ENCODE results near the gene LZTS2.

Gene LZTS2

GRCh38 chr10:101014966-101015581, 15.5 kb downstream of the LZTS2 start:
- DNase-seq = no peak

DNA sequence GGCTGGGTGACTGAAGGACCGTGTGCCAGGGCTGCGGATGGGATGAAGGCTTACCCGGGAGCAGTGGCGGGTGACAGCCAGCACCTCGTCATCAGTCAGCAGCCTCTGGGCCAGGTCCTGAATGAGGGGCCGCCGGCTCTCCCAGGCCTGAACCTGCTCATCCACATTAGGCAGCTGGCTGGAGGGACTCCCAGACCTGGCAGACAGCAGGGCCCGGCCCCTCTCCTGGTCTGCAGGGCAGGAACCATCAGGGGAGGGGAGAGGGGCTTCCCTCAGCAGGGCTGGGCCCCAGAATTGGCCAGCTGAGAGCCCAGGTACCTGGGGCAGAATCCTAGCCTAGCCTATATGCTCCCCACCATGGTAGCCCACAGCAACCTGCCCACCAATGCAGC, 16.0 kb downstream of the LZTS2 start:
- no peak for DNase-seq

DNA sequence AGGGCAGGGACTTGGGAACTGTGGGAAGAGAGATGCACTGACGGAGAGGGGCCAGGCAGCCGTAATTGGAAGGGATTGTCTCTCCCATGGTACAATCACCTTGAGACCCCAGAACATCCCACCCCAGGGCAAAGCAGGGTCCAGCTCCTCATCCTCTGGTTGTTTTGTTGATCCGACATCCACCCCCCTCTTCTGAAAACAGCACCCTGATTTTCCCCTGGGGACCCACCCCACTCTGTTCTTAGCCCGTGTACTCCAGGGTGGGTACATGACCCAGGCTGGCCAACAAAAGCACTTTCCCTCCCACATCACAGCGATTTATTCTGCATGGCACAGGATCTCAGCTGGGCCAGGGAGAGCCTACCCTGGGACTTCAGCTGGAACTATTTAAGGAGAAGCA, 17.2 kb downstream of the LZTS2 start:
- DNase-seq = no peak

GRCh38 chr10:101018118-101018599, 18.6 kb downstream of the LZTS2 start:
- DNase-seq = no peak

DNA sequence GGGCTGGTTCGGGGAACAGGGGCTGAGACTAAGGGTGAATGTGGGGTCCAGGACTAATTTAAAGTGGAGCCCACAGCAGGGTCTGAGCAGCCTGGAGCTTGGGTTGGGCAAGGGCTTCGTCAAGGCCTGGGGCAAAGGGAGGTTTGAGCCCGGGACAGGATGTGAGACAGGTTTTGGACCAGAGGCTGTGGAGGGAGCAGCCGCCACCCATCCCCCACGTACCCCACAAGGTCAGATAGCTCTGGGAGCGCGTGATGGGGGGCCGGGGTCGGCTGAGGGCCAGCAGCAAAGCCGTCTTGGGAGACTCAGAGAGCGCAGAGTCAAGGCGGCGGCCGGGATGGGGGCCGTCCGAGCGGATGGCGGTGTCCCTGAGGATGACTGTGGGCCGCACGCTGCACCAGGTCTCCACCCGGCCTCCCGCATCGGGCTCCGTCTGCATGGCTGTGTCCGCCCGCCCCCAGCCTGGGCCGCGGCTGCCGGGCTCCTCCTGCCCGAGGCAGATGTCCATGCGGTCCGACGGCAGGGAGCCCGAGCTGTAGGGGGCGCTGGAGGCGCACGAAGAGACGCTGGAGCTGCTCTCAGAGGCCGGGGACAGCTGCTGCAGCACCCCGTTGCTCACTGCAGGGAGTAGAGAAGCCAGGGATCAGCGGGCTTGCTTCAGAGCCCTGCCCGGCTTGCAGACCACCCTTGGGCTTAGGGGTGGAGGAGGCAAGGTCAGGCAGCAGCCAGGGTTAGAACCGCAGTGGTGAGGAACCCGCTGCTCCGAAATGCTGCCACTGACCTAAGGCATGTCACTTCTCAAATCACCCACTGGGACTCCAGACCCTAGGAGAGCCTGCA, 19.2 kb downstream of the LZTS2 start:
- peak; percentile 56 for DNase-seq

DNA sequence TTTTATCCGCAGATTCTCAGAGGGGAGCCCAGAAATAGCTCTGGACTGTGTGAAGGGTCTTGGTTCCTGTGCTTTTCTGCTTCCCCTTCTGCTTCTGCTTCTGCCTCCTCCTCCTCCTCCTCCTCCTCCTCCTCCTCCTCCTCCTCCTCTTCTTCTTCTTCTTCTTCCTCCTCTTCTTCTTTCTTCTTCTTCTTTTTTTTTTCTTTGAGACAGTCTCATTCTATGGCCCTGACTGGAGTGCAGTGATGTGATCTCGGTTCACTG, 19.8 kb downstream of the LZTS2 start:
- no peak for DNase-seq

GRCh38 chr10:101020427-101021075, 20.9 kb downstream of the LZTS2 start:
- DNase-seq = no peak

GRCh38 chr10:101021239-101021638, 21.6 kb downstream of the LZTS2 start:
- DNase-seq = no peak

DNA sequence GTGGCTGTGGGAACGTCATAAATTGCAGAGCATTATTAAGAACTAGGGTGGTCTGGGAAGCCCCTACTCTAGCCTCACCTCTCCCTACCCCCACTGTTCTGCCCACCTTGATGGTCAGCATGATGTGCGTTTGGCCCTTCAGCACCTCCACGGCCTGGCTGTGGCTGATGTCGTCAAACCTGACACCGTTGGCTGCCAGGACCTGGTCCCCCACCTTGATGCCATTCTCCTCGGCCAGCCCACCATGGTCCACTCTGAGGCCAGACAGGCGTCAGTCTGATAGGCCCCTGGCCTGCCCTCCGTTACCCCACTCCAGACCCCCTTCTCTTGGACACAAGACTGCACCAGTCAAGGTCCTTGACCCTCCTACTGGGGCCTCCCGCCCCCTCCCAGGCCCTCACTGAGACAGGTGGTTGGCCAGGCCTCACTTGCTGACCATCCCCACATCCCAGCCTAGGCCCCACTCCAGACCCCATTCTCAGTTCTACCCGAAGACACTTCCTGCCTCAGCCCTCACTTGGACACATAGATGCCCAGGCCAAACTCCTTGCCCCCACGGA, 22.2 kb downstream of the LZTS2 start:
- no peak for DNase-seq

- DNase-seq = no peak
Observed at GRCh38 chr10:101022967-101023705, 23.5 kb downstream of the LZTS2 start.

GRCh38 chr10:101027106-101027720, 27.6 kb downstream of the LZTS2 start:
- no peak for DNase-seq

DNA sequence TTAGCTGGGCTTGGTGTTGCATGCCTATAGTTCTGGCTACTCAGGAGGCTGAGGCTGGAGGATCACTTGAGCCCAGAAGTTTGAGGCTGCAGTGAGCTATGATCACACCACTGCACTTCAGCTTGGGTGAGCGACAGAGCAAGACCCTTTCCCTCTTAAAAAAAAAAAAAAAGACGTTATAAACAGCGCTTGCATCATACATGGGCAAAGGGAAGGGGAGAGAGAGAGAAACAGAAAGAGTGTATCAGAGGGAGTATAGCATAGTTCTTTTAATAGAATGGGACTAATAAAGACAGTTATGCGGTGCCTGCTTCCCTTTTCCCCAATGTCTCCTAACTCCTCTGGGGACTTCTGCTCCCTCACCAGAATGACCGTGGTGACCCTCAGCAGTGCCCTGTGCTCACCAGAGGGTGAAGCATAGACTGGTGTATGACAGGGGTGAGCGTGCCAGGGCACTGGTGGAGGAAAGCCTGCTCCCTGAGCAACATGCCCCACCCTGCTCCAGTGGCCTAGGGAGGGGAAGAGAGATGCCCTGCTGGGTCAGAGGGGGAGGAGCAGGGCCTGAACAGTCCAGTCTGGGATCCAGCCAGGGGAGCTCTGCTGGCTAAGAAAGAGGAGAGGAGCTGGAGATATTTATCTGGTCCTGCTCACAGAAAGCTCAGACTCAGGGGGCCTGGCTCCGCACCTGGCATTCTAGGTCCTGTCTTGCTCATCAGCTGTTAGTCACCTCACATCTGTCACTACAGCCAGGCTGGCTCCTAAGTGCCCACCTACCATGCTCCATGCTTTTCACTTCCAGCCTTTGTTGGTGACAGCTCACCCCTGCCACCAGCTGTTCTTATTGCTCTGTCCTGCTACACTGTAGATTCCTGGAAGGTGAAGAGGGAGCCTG, 29.1 kb downstream of the LZTS2 start:
- DNase-seq = no peak

DNA sequence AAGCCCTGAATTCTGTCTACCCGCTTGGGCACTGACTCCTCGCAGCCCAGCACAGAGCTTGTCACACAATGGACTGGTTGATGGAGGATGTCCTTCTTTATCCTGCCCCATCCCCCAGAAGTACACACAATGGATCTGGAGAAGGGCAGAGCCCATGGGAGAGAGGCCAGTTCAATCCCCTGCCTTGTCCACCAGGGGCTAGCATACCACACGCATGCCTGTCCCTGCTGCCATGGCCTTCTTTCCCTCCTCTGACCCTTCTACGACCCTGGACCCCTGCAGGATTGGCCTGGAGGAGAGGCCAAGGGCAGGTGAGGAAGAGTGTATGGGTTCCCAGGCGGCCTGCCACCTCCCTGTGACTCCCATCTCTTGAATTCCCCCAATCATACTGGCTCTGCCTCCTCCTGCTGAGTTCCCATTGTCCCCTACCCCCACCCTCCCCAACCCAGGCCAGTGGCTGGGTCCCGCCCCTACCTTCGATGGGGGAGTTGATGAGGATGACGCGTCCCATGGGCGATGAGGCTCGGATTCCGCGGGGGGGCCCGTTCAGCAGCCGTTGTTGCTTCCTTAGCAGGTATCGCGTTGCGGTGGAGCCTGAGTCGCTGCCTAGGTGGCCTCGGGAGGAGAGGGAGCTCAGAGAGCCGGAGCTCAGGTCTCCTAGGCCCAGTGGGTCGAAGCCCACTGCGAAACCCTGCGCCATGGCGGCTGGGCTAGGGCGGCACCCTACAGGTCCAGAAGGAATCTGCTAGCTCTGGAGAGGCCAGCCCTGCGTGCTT, 30.1 kb downstream of the LZTS2 start:
- DNase-seq = no peak

DNA sequence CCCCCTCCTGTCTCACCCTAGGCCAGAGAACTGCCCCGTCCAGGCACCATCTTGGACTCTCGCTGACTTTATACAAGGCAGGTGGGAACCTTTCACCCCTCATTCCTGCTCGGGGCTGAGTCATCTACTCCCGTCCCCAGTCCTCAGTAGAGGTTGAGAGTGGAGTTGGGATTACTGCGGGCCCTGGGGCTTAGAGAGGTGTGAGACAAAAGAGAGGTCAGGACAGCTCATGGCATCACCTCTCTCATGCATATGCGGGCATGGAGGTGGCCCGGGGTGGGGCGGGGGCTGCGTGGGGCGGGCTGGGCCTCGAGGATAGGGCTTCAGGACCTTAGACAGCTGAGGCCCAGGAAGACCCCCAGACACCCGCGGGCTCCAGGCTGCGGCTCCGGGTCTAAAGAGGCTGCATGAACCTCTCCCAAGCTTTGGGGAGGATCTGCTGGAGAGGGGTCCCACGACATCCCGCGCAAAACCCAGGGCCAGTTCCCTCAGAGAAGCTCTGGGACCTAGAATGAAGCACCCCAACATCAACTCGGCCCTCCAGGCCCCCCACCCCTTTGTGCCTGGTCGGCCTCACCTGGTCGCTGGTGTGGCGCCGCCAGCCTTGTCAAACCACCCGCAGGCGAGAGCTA, 31.0 kb downstream of the LZTS2 start:
- DNase-seq = no peak

GRCh38 chr10:101031128-101031795, 31.7 kb downstream of the LZTS2 start, which contains the start of the genes PDZD7 and SFXN3:
Gene PDZD7, minus strand, starts transcription at chr10:101031129. Its CDS starts 910 bp downstream, at chr10:101030219.
Gene SFXN3, plus strand, starts transcription at chr10:101031234. Its CDS starts 3,461 bp downstream, at chr10:101034695.
- peak; percentile 95 for DNase-seq

DNA sequence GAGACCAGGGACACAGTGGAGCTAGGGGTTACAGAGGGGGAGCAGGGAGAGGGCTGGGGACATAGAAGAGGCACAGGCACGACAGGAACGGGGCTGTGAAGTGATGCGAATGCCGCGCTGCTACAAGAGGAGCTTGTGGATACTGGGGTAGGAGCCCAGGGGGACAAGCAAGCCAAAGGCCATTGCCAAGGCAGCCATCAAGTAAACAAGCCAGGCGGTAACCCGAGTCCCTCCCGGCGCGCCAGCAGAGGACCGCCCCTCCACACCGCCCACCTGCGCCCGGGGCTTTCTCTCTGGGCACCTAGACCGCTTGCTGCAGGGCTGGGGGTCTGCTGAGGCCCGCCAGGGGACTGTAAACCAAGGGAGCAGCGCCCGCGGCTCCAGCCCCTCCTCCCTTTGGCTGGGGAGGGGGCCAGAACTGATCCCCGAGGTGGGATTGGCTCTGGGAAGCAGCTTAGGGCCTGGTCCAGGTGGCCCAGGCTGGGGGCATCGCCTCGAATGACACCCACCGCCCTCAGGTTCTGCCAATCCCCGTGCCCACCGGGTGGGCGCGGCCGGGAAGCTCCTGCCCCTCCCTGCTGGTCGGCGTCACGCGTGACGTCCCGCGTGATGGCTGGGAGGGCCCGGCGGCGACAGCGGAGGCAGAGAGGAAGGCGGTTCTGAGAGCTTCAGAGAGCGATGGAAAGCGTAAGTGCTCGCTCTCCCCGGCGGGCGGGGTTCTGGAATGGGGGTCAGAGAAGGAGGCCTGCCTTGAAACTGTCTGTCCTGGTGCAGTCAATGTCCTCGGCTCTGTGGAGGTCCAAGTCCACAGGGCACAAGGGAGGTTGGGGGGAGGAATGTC, 32.4 kb downstream of the LZTS2 start:
- DNase-seq = peak; percentile 79

DNA sequence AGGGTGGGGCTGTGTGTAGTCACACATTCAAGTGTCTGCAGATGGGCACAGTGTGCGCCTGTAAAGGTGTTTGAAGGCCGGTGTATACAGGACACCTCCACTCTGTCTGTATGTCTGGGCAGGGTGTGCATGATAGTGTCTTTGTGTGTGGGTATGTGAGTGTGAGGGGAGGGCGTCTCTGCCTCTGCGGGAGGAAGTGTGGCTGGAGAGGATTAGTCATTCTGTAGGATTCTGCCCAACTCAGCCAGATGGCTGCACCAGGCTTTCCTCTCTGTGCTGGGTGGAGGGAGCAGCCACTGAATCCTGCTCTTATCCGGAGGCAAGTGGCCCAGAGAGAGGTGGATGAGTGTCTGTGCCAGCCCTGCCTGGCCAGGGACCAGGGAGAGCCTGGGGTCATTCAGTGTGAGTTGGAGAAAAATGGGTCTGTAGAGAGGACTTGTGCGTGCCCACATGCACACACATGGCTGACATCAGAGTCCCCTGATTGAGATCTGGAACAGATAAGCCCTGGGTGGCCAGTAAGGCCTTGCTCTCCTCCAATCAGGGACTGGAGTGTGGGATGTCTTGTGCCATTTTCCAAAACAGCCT, 33.1 kb downstream of the LZTS2 start:
- DNase-seq = no peak

GRCh38 chr10:101033276-101033675, 33.7 kb downstream of the LZTS2 start:
- DNase-seq = no peak
